NAMALWA (cell line): Measurements from ENCODE around the gene REM2.

Experiments used
- DNase-seq: peaks from one replicate; pipeline ENCODE4 v3.0.0-alpha.2; 2015; ENCODE audit warnings: low spot score

The REM2 gene

GRCh38 chr14:22929104-22929960 lies 46.3 kb downstream of the REM2 start, which contains the start of gene PRMT5:
PRMT5 (minus strand) TSS chr14:22929376; CDS start chr14:22929361, 15 bp downstream.
- DNase-seq = peak; percentile 100

- DNase-seq = no peak
Measured at GRCh38 chr14:22929961-22930364, 46.9 kb downstream of the REM2 start.

GRCh38 chr14:22932146-22932545 lies 49.1 kb downstream of the REM2 start:
- DNase-seq = no peak

DNA sequence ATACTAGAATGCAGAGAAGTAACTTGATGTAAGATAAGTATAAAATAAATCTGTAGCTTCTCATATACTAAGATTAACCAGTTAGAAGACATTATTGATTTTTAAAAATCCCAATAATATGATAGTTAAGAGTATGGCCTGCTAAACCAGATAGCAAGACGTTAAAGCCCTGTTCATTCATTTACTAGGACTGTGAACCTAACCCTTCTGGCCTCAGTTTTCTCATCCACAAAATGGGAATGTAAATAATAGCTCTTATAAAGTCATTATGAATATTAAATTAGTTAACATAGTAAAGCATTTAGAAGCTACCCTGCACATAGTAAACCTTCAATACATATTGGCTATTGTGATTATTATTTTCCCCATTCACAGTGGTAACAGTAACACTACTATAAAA lies 52.1 kb downstream of the REM2 start:
- no peak for DNase-seq
